HG03097 (cell line): ENCODE results near the gene HTD2.

Experiments
- ATAC-seq: cut with Tn5 transposase; IDR thresholded peaks from one replicate; pipeline ENCODE4 v1.9.1; 2021; ENCODE audit not compliant: unreplicated experiment, low FRiP score

The HTD2 gene

GRCh38 chr3:58291671-58292338 lies 14.5 kb upstream of the HTD2 start:
- no peak for ATAC-seq

GRCh38 chr3:58292866-58293265 lies 13.5 kb upstream of the HTD2 start:
- no peak for ATAC-seq

- ATAC-seq, result no peak
Observed at GRCh38 chr3:58293516-58293915, 12.8 kb upstream of the HTD2 start.

- ATAC-seq, result no peak
Observed at GRCh38 chr3:58296269-58296668, 10.1 kb upstream of the HTD2 start.

- ATAC-seq, result no peak
Observed at GRCh38 chr3:58296843-58297242, 9.5 kb upstream of the HTD2 start.

- no peak for ATAC-seq
Observed at GRCh38 chr3:58298190-58298589, 8.1 kb upstream of the HTD2 start.

- ATAC-seq, result no peak
Observed at GRCh38 chr3:58299075-58299474, 7.2 kb upstream of the HTD2 start.

GRCh38 chr3:58299839-58300516 lies 6.3 kb upstream of the HTD2 start:
- ATAC-seq, result no peak

GRCh38 chr3:58307639-58308215 lies 1.4 kb downstream of the HTD2 start:
- ATAC-seq, result no peak

- ATAC-seq, result no peak
Observed at GRCh38 chr3:58308728-58309127, 2.4 kb downstream of the HTD2 start.

- ATAC-seq, result no peak
Observed at GRCh38 chr3:58317811-58318210, 11.5 kb downstream of the HTD2 start.

GRCh38 chr3:58321791-58322190 lies 15.5 kb downstream of the HTD2 start:
- no peak for ATAC-seq

- ATAC-seq, result no peak
Observed at GRCh38 chr3:58322793-58323192, 16.5 kb downstream of the HTD2 start.

GRCh38 chr3:58323529-58324390 lies 17.4 kb downstream of the HTD2 start:
- ATAC-seq, result no peak

GRCh38 chr3:58324391-58325390 lies 18.4 kb downstream of the HTD2 start:
- no peak for ATAC-seq

- ATAC-seq, result no peak
Observed at GRCh38 chr3:58325525-58325992, 19.2 kb downstream of the HTD2 start.

GRCh38 chr3:58326267-58326900 lies 20.1 kb downstream of the HTD2 start:
- no peak for ATAC-seq

- ATAC-seq, result no peak
Observed at GRCh38 chr3:58329150-58329921, 23.0 kb downstream of the HTD2 start.
